GM12892 (cell line): ENCODE measurements around the gene IL4I1.

Experiments
- POLR2A ChIP-seq: IDR thresholded peaks from 2 replicates; pipeline ENCODE4 v1.6.1; 2011; ENCODE audit warnings: low read depth, low read length, control low read depth
- POLR2AphosphoS5 ChIP-seq: IDR thresholded peaks from 2 replicates; pipeline ENCODE4 v1.6.1; 2011; ENCODE audit warnings: low read depth, low read length, control low read depth
- TAF1 ChIP-seq: IDR thresholded peaks from 2 replicates; pipeline ENCODE4 v1.6.1; 2011; ENCODE audit warnings: low read depth, mild to moderate bottlenecking, control low read depth, low read length, borderline replicate concordance

DNA sequence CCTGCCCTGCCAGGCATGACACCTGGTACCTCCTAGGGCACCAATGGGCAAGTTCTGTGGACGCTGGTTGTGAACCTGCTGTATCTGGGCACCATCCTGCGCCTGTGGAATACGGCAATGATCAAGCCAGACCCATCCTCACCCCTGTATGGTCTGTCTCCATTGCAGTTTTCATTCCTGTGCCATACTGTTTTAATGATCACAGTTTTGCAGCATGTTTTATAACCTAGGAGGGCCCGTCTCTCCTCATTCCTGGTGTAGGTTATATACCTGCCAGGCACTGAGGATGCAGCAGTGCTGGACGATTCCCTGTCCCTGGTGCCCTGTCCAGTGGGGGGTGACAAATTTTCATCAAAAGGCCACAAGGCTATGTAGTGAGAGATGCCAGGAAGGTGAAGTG lies 13.6 kb downstream of the IL4I1 start:
- TF ChIP-seq POLR2A (no peak), TAF1 (no peak), POLR2AphosphoS5 (no peak)
